Inflammatory macrophage treated with lipopolysaccharide for 1 hour (primary cell): ENCODE results near the gene NXN.
A peak's percentile ranks its signal among the peaks of the same experiment; 100 is the strongest.
"Not testable (repeated sequence)": the region's sequence is repeated elsewhere in the genome, so short reads cannot be mapped to it uniquely, and the experiment has no call there.

ENCODE experiments used
- DNase-seq, 2 donors: peaks; one replicate each; pipeline ENCODE4 v3.0.0-alpha.2; 2020 to 2022

NXN gene

DNA sequence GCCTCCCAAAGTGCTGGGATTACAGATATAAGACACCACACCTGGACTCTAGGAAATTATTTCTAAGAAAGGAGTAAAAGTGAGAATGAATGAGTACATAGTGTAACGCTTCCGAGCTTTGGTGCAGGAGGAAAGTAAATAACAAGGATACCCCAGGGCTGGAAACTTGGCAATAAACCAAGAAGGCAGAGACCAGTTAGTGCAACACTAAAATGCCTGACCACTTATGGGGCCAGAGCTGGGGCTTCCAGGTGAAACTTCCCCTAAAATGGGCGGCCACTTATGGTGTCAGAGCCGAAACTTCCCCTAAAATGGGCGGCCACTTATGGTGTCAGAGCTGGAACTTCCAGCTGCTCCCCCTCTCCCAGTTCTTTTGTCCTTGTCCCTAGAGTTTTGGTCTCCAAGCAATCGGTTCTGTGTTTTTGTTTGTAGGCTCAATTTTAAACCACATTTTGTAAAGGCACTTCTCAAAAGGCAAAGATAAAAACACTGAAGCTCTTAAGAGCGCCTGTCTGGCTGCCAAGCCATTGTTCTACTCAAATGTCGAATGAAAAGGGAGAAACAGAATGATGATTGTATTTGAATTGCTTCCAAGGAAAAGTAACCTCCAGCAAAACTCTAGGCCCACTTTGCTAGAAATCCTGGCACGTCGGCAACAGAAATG lies 63.9 kb downstream of the NXN start:
- peak; percentile 94 for DNase-seq

- peak in 1 of 2 donors; percentile 43 for DNase-seq
Observed at GRCh38 chr17:914561-914960, 65.0 kb downstream of the NXN start.

- DNase-seq: peak in 1 of 2 donors; percentile 19
Observed at GRCh38 chr17:913207-913606, 66.4 kb downstream of the NXN start.

- no peak for DNase-seq
Observed at GRCh38 chr17:909642-910323, 69.8 kb downstream of the NXN start.

DNA sequence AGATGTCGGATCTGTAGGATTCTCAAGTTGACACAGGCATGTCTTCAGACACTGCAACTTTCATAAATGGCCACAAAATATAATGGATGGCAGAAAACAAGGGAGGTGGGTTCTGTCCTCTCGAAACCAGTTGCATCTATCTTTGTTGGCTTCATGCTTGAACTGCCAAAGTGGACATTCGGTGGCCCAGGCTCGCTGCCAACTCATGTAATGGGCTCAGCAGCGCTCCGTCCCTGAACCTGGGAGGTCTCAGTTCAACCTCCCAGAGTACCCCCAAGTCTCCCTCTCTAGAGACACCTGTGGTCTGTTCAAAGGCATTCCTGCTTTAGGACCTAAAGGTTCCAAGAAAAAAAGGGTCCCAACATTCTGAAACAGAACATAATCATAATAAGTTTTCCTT lies 71.9 kb downstream of the NXN start:
- no peak for DNase-seq

- not testable (repeated sequence) for DNase-seq
Observed at GRCh38 chr17:905708-906107, 73.9 kb downstream of the NXN start.

- DNase-seq: no peak
Observed at GRCh38 chr17:903691-904481, 75.7 kb downstream of the NXN start.

GRCh38 chr17:902463-902862 lies 77.1 kb downstream of the NXN start:
- DNase-seq: no peak

GRCh38 chr17:901964-902363 lies 77.6 kb downstream of the NXN start:
- no peak for DNase-seq

GRCh38 chr17:901191-901950 lies 78.2 kb downstream of the NXN start:
- no peak for DNase-seq

GRCh38 chr17:900336-900934 lies 79.1 kb downstream of the NXN start:
- no peak for DNase-seq

- no peak for DNase-seq
Observed at GRCh38 chr17:897970-898619, 81.5 kb downstream of the NXN start.

GRCh38 chr17:896953-897661 lies 82.5 kb downstream of the NXN start:
- DNase-seq: peak; percentile 22 to 55

DNA sequence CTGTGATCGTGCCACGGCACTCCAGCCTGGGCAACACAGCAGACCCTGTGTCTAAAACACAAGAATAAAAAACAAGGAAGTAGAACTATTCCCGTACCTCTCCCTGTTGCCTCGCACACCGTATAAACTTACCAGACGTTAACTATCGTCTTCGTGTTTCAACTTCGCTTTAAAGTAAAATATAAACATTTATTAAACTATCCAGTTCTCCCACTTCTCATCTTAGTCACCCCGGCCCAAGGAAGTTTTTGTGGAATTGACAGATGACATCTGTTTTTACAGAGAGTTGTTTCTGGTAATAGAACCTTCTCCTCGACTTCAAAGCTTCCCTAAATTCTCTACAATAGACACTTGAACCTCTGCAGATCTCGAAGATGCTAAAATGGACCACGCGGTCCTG lies 83.1 kb downstream of the NXN start:
- DNase-seq: no peak

DNA sequence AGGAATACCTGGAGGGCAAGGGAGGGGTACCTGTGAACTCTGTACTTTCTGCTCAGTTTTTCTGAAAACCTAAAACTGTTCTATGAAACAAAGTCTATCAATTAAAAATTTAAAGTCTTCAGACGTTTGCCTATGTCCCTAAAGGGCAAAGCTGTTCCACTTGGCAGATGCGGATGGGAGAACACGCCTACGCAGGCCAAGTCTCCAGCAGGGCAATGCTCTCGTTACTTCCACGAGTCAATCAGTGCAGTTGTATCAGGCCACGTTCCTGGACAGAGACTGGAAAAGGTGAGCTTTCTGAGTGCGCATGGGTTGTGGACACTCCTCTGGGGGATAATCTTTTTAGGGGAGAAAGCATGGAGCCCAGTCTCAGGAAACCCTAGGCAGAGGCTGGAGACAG lies 86.6 kb downstream of the NXN start:
- DNase-seq: no peak

GRCh38 chr17:888998-889441 lies 90.6 kb downstream of the NXN start:
- no peak for DNase-seq

GRCh38 chr17:887551-888209 lies 91.9 kb downstream of the NXN start:
- DNase-seq: no peak

DNA sequence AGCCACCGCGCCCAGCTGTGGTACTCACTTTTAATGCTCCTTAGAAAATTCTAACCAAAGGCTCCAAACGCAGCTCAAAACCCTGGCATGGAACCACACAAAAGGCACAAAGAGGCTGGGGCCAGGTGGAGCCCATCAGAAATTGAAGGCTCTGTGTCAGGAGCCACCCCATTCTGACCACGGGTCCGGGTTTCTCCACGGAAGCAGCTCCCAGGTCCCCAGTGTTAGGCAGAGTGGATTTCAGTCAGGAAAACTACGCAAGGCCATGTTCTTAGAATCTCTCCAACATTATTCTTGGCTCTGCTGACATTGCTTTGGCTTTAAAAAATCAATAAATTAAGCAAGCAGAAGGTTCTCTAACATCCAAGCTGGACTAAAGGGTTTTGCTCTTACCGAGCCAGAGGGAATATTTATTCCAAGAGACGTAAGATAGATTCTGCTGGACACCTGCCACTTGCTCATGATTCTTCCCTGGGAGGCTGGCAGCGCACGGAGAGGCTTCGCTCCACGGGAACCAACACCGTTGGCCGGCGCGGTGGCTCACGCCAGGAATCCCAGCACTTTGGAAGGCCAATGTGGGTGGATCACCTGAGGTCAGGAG lies 93.5 kb downstream of the NXN start:
- DNase-seq: no peak

DNA sequence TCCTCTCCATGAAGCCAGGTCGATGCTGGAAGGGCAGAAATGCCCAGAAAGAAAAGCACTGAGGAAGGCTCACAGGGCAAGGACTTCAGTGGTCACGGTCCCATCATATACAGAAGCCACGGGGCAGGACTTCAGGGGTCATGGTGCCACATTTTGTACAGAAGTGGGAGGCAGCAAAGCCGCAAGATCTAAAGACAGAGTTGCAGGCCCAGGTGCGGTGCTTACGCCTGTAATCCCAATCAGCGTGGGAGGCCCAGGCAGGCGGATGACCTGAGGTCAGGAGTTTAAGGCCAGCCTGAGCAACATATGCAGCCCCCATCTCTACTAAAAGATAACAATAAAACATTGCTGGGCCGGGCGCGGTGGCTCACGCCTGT lies 96.0 kb downstream of the NXN start:
- no peak for DNase-seq

GRCh38 chr17:882827-883585 lies 96.6 kb downstream of the NXN start:
- no peak for DNase-seq
